Spleen (tissue), 11 donors: ENCODE results near the gene PTX4. TPM values are rescaled to one million over a fixed set of nuclear protein-coding genes. Genes with fewer than 3 reads are reported as not detected.
"Not testable (repeated sequence)": the region's sequence is repeated elsewhere in the genome, so short reads cannot be mapped to it uniquely, and the experiment has no call there.

ENCODE experiments used
- DNase-seq: peaks from one replicate; pipeline ENCODE4 v3.0.0-alpha.2; 2020
- H3K27ac ChIP-seq, 8 donors: fragments of 200-600 bp; sonication (generic) in 7 of 8; 1 replicate in 4 of 8; 2 replicates in 4 of 8; pipeline versions ENCODE4 v1.5.0 to v1.8.0; 2016 to 2021; ENCODE audit warnings: inconsistent platforms in 4 of 8, mild to moderate bottlenecking in 4 of 8, moderate library complexity in 1 of 8
- H3K27me3 ChIP-seq, 7 donors: fragments of 200-600 bp; sonication (generic) in 6 of 7; replicated peaks in 1 of 7; 1 replicate in 4 of 7; 2 replicates in 3 of 7; pipeline versions ENCODE4 v1.5.0 to v1.8.0; 2016 to 2021; ENCODE audit warnings: inconsistent platforms in 3 of 7, mild to moderate bottlenecking in 1 of 7
- H3K36me3 ChIP-seq, 6 donors: fragments of 200-600 bp; sonication (generic) in 5 of 6; 1 replicate in 4 of 6; 2 replicates in 2 of 6; pipeline versions ENCODE4 v1.5.0 to v1.8.0; 2016 to 2021; ENCODE audit warnings: inconsistent platforms in 2 of 6
- H3K4me1 ChIP-seq, 6 donors: fragments of 200-600 bp; sonication (generic) in 5 of 6; 1 replicate in 3 of 6; 2 replicates in 3 of 6; pipeline versions ENCODE4 v1.5.0 to v1.8.0; 2016 to 2021; ENCODE audit warnings: inconsistent platforms in 3 of 6
- H3K4me3 ChIP-seq, 8 donors: fragments of 200-600 bp; sonication (generic) in 7 of 8; 1 replicate in 4 of 8; 2 replicates in 4 of 8; pipeline versions ENCODE4 v1.5.0 to v1.8.0; 2016 to 2021; ENCODE audit warnings: inconsistent platforms in 4 of 8, mild to moderate bottlenecking in 4 of 8, moderate library complexity in 2 of 8
- H3K9me3 ChIP-seq, 8 donors: fragments of 200-600 bp; sonication (generic) in 7 of 8; 1 replicate in 4 of 8; 2 replicates in 4 of 8; pipeline versions ENCODE4 v1.5.0 to v1.8.0; 2016 to 2021; ENCODE audit warnings: inconsistent platforms in 4 of 8
- CTCF ChIP-seq, 11 experiments: fragments of 200-600 bp in 7 of 11; fragments of 450-650 bp in 4 of 11; sonication (generic) in 4 of 11; IDR thresholded peaks in 8 of 11; conservative IDR thresholded peaks in 3 of 11; 1 replicate in 7 of 11; 2 replicates in 4 of 11; pipeline versions ENCODE4 v1.4.0 to v1.8.0; 2016 to 2021; ENCODE audit warnings: antibody characterized with exemption in 11 of 11, inconsistent platforms in 4 of 11, mild to moderate bottlenecking in 1 of 11
- POLR2A ChIP-seq, 3 donors: fragments of 450-650 bp; IDR thresholded peaks; one replicate each; pipeline ENCODE4 v1.5.1; 2017; ENCODE audit warnings: antibody characterized with exemption in 3 of 3, mild to moderate bottlenecking in 1 of 3
- POLR2AphosphoS5 ChIP-seq, 3 donors: sonication (generic); formaldehyde crosslinking; IDR thresholded peaks; one replicate each; pipeline ENCODE4 v1.5.1; 2017; ENCODE audit warnings: antibody characterized with exemption in 3 of 3
- WGBS, 5 donors: extraction: QIAGEN DNeasy Blood & Tissue Kit in 3 of 5; methylation state at CpG; one replicate each; pipeline versions ENCODE4 v1.1.5 to v1.1.7; 2013 to 2018; 5-methylcytosine and 5-hydroxymethylcytosine counted together
- intact Hi-C: fragments of 100-400 bp; cut with DNase I; formaldehyde crosslinking; loops from one replicate; pipeline ENCODE4 v1.15.0; 2023; ENCODE audit warnings: low total_unique reads
- polyA plus RNA-seq, 3 donors: library from polyadenylated mRNA; stranded (reverse); fragments of 200-250 nt; gene quantifications; one replicate each; pipeline ENCODE4 v1.2.1, GENCODE V29; 2013
- total RNA-seq, 7 donors: library from RNA; depleted of rRNA in 3 of 7; stranded (reverse); fragments of >200 nt in 3 of 7; fragmentation: NEBNext Ultra II Directional in 4 of 7; extraction: Animal tissue kit (Norgen Biotek cat#: 25700) in 4 of 7; gene quantifications; one replicate each; pipeline versions ENCODE4 v1.1.0 to v1.2.1, GENCODE V29; 2016 to 2021
- donor health status: healthy with polysubstance abuse.
- donor health status: DM: no; HTN: no; CAD: no; lungs with moderate emphysema.
- donor health status: DM: no; HTN: no; CAD: no.
- donor health status: Bipolar disorder and iron deficiency.
- donor health status: healthy.
- donor health status: DM: no; HTN: no; CAD: no.
- donor health status: DM: yes; HTN: yes; CAD: no.

The PTX4 gene
- total and polyA plus RNA-seq, 10 donors = 0.03 to 0.85 (median 0.44) TPM; not detected in 3

GRCh38 chr16:1442697-1443096 is 46.0 kb downstream of the PTX4 start:
- TF ChIP-seq POLR2AphosphoS5 (IDR thresholded peaks at IDR 0.05) (no peak), POLR2A (IDR thresholded peaks at IDR 0.05) (no peak), CTCF (IDR thresholded peaks at IDR 0.05 in 8 of 11, conservative IDR thresholded peaks at IDR 0.05 in 3 of 11) (no peak)
- peaks cover 0 to 61% (median 27%) of the 10 kb centered on the region in 6 donors for H3K36me3 ChIP-seq
- H3K4me1 ChIP-seq = peaks cover 0 to 28% (median 2%) of the 10 kb centered on the region in 6 donors
- H3K27me3 ChIP-seq = no peaks in the 10 kb centered on the region
- no peaks in the 10 kb centered on the region for H3K9me3 ChIP-seq
- 83 to 98% (median 89%) methylated on average over 8 to 24 of the region's 24 CpGs for WGBS, 5 donors
- DNase-seq = no peak
- no peak overlapping the region for H3K27ac ChIP-seq
- H3K4me3 ChIP-seq = no peak overlapping the region
- intact Hi-C loops = no loop called here

- H3K27ac ChIP-seq = no peak overlapping the region
- WGBS, 5 donors = 78 to 100% (median 87%) methylated on average over 1 to 22 of the region's 22 CpGs
- TF ChIP-seq CTCF (IDR thresholded peaks at IDR 0.05 in 8 of 11, conservative IDR thresholded peaks at IDR 0.05 in 3 of 11) = no peak
- no peak for TF ChIP-seq POLR2AphosphoS5 (IDR thresholded peaks at IDR 0.05)
- no peak for TF ChIP-seq POLR2A (IDR thresholded peaks at IDR 0.05)
- no peaks in the 10 kb centered on the region for H3K27me3 ChIP-seq
- H3K9me3 ChIP-seq = no peaks in the 10 kb centered on the region
- no peak overlapping the region for H3K4me3 ChIP-seq
- H3K36me3 ChIP-seq = peaks cover 0 to 61% (median 17%) of the 10 kb centered on the region in 6 donors
- DNase-seq = no peak
- intact Hi-C loops = no loop called here
- H3K4me1 ChIP-seq = peaks cover 0 to 24% (median 2%) of the 10 kb centered on the region in 6 donors
These were observed 47.3 kb downstream of the PTX4 start for GRCh38 chr16:1441391-1441829.

- WGBS, 5 donors = 91 to 97% (median 94%) methylated on average over 4 of the region's 4 CpGs
- intact Hi-C loops, DNase-seq: not testable (repeated sequence)
These were observed 49.1 kb downstream of the PTX4 start for GRCh38 chr16:1439699-1440074.

GRCh38 chr16:1439058-1439698 is 49.6 kb downstream of the PTX4 start:
- DNase-seq = no peak
- TF ChIP-seq POLR2A (IDR thresholded peaks at IDR 0.05) = no peak
- TF ChIP-seq CTCF (IDR thresholded peaks at IDR 0.05 in 8 of 11, conservative IDR thresholded peaks at IDR 0.05 in 3 of 11) = no peak
- peak in 1 of 3 donors; percentile 16 for TF ChIP-seq POLR2AphosphoS5 (IDR thresholded peaks at IDR 0.05)
- H3K9me3 ChIP-seq = no peaks in the 10 kb centered on the region
- H3K4me1 ChIP-seq = peaks cover 0 to 2% (median 0%) of the 10 kb centered on the region in 6 donors
- H3K4me3 ChIP-seq = no peak overlapping the region
- WGBS, 5 donors = 83 to 94% (median 85%) methylated on average over 10 to 27 of the region's 27 CpGs
- H3K27me3 ChIP-seq = no peaks in the 10 kb centered on the region
- intact Hi-C loops = no loop called here
- H3K36me3 ChIP-seq = peaks cover 0 to 63% (median 6%) of the 10 kb centered on the region in 6 donors
- H3K27ac ChIP-seq = no peak overlapping the region

More at GRCh38 chr16:1439699-1440074, 49.1 kb downstream of the PTX4 start:
- not testable (repeated sequence) for H3K27ac ChIP-seq, H3K4me1 ChIP-seq, H3K4me3 ChIP-seq, H3K27me3 ChIP-seq, H3K9me3 ChIP-seq
- H3K36me3 ChIP-seq = peaks cover 0 to 61% (median 6%) of the 10 kb centered on the region in 6 donors
